Endothelial cell of umbilical vein (primary cell): ENCODE results near the gene CD58. TPM values are rescaled to one million over a fixed set of nuclear protein-coding genes. Genes with fewer than 3 reads are reported as not detected.

Source experiments
- BruUV-seq: library from RNA; stranded (reverse); fragments of 400-500 nt; replicated peaks from 2 replicates; lab custom pipeline; 2021; lab: Mats Ljungman, UMichigan
- CTCF ChIA-PET: fragments of 300-600, 350-600 bp; sonication (Branson Sonifier 250); formaldehyde crosslinking; loops from one replicate; lab custom pipeline; 2021; ENCODE audit warnings: antibody characterized with exemption, inconsistent platforms; lab: Charles Lee
- POLR2A ChIA-PET: fragments of 300-600, 350-600 bp; sonication (Branson Sonifier 250); formaldehyde crosslinking; loops from one replicate; lab custom pipeline; 2021; ENCODE audit warnings: antibody characterized with exemption, inconsistent platforms; lab: Charles Lee
- DNase-seq: peaks from one replicate; pipeline ENCODE4 v3.0.0-alpha.2; 2011; ENCODE audit warnings: low read depth, low spot score
- FAIRE-seq: peaks from 2 replicates; lab custom pipeline; 2011; peaks lifted over from hg19 to GRCh38; lab: Jason Lieb, UNC
- H2AFZ ChIP-seq: 2 replicates; pipeline ENCODE4 v1.6.0; 2012; ENCODE audit warnings: low read depth, low read length, control low read depth, inconsistent platforms
- H3K27ac ChIP-seq: 2 replicates; pipeline ENCODE4 v1.5.1; 2011; ENCODE audit warnings: low read depth, mild to moderate bottlenecking, control low read depth, low read length, moderate library complexity; ENCODE audit not compliant: insufficient read depth
- H3K27me3 ChIP-seq, 2 experiments: 2 replicates each; pipeline versions ENCODE4 v1.6.0 to v1.6.1; 2011; ENCODE audit warnings: low read length in 2 of 2, mixed read lengths in 1 of 2; ENCODE audit not compliant: control insufficient read depth in 2 of 2, insufficient read depth in 2 of 2
- H3K36me3 ChIP-seq, 2 experiments: 2 replicates in 1 of 2; 3 replicates in 1 of 2; pipeline ENCODE4 v1.5.1; 2011; ENCODE audit warnings: low read length in 2 of 2, mild to moderate bottlenecking in 1 of 2, moderate library complexity in 1 of 2; ENCODE audit not compliant: control insufficient read depth in 2 of 2, insufficient read depth in 2 of 2; ENCODE audit errors: extremely low read depth in 1 of 2
- H3K4me1 ChIP-seq: 3 replicates; pipeline ENCODE4 v1.5.1; 2011; ENCODE audit warnings: mild to moderate bottlenecking, low read length; ENCODE audit not compliant: control insufficient read depth, insufficient read depth; ENCODE audit errors: extremely low read depth
- H3K4me2 ChIP-seq: 2 replicates; pipeline ENCODE4 v1.6.1; 2011; ENCODE audit warnings: low read length, control low read depth, mixed read lengths; ENCODE audit not compliant: insufficient read depth
- H3K4me3 ChIP-seq, 3 experiments: fragments of 200-600 bp in 1 of 3; sonication (generic), shearing (Covaris generic) in 1 of 3; replicated peaks in 1 of 3; 2 replicates each; pipeline ENCODE4 v1.5.1; 2011 to 2016; ENCODE audit warnings: control low read depth in 3 of 3, low read length in 3 of 3, mild to moderate bottlenecking in 2 of 3, inconsistent platforms in 1 of 3, low read depth in 1 of 3, moderate library complexity in 1 of 3; ENCODE audit not compliant: insufficient read depth in 1 of 3
- H3K79me2 ChIP-seq: 2 replicates; pipeline ENCODE4 v1.6.0; 2012; ENCODE audit warnings: low read length, inconsistent platforms; ENCODE audit not compliant: control insufficient read depth, insufficient read depth
- H3K9ac ChIP-seq: replicated peaks from 2 replicates; pipeline ENCODE3; 2011; ENCODE audit warnings: low read length, control low read depth; ENCODE audit not compliant: insufficient read depth; ENCODE audit errors: extremely low read depth
- H3K9me1 ChIP-seq: replicated peaks from 3 replicates; pipeline ENCODE4 v1.6.0; 2011; ENCODE audit warnings: mild to moderate bottlenecking, low read length; ENCODE audit not compliant: control insufficient read depth, insufficient read depth; ENCODE audit errors: extremely low read depth
- H3K9me3 ChIP-seq: replicated peaks from 2 replicates; pipeline ENCODE4 v1.5.1; 2012; ENCODE audit warnings: low read length, inconsistent platforms; ENCODE audit not compliant: control insufficient read depth, insufficient read depth
- H4K20me1 ChIP-seq: replicated peaks from 2 replicates; pipeline ENCODE3; 2011; ENCODE audit warnings: mild to moderate bottlenecking, low read length; ENCODE audit not compliant: control insufficient read depth, insufficient read depth; ENCODE audit errors: extremely low read depth
- EZH2 ChIP-seq: IDR thresholded peaks from 2 replicates; pipeline ENCODE4 v1.6.1; 2012; ENCODE audit warnings: borderline replicate concordance, low read depth, mild to moderate bottlenecking, moderate library complexity, low read length, inconsistent platforms; ENCODE audit not compliant: severe bottlenecking
- FOS ChIP-seq: IDR thresholded peaks from 2 replicates; pipeline ENCODE4 v1.6.1; 2011; ENCODE audit warnings: mild to moderate bottlenecking, low read length, moderate library complexity, borderline replicate concordance; ENCODE audit not compliant: insufficient read depth
- GATA2 ChIP-seq: IDR thresholded peaks from 2 replicates; pipeline ENCODE4 v1.7.0; 2011; ENCODE audit warnings: low read depth, mild to moderate bottlenecking, moderate library complexity, mixed read lengths, low read length; ENCODE audit not compliant: insufficient read length, insufficient read depth
- JUN ChIP-seq: IDR thresholded peaks from 2 replicates; pipeline ENCODE4 v1.6.1; 2011; ENCODE audit warnings: borderline replicate concordance, low read depth; ENCODE audit not compliant: insufficient read length, insufficient read depth
- MYC ChIP-seq: IDR thresholded peaks from one replicate; pipeline ENCODE4 v1.6.1; 2011; ENCODE audit warnings: mild to moderate bottlenecking, low read depth, low read length
- POLR2A ChIP-seq: IDR thresholded peaks from 2 replicates; pipeline ENCODE4 v1.6.1; 2012; ENCODE audit warnings: low read depth, mild to moderate bottlenecking, control low read depth, low read length
- POLR2AphosphoS5 ChIP-seq: IDR thresholded peaks from 2 replicates; pipeline ENCODE4 v1.6.1; 2012; ENCODE audit warnings: low read depth, mild to moderate bottlenecking, control low read depth, low read length, moderate library complexity; ENCODE audit not compliant: insufficient read depth
- dilution Hi-C: fragments of 300-500 bp; cut with MboI; formaldehyde crosslinking; loops from one replicate; pipeline ENCODE4 v1.15.0; 2019; ENCODE audit warnings: low sequenced_read_pairs; ENCODE audit not compliant: extremely low pct_ligation_motif_present
- intact Hi-C: fragments of 100-400 bp; cut with micrococcal nuclease; formaldehyde crosslinking; loops from one replicate; pipeline ENCODE4 v1.10.0; 2022
- polyA plus RNA-seq, 4 experiments: library from polyadenylated mRNA; depleted of rRNA in 3 of 4; stranded (reverse) in 3 of 4; unstranded in 1 of 4; fragments of >200 nt; gene quantifications; 2 replicates each; pipeline versions ENCODE4 v1.2.1 to v1.2.3, GENCODE V29; 2011 to 2012; ENCODE audit warnings: missing spikeins in 1 of 4
- total RNA-seq: library from RNA; stranded (reverse); gene quantifications from 2 replicates; pipeline ENCODE4 v1.2.3, GENCODE V29; 2021
- TF ChIP-seq, protein P1 (sequence below), 2 donors: IDR thresholded peaks; 1 replicate in 1 of 2; 2 replicates in 1 of 2; pipeline ENCODE4 v1.5.1; 2011; ENCODE audit warnings: low read length in 2 of 2, mild to moderate bottlenecking in 2 of 2, moderate library complexity in 2 of 2, control low read depth in 1 of 2, inconsistent platforms in 1 of 2, low read depth in 1 of 2; ENCODE audit not compliant: insufficient read depth in 1 of 2; ENCODE audit errors: extremely low read depth in 1 of 2
- TF ChIP-seq, protein P2 (sequence below): IDR thresholded peaks from 2 replicates; pipeline ENCODE4 v1.6.1; 2011; ENCODE audit not compliant: insufficient read depth, insufficient read length

Gene CD58
- total and polyA plus RNA-seq, 2 donors (not counting 3 experiments of a cell fraction or from before 2014, with no cell fraction given), result 9.8 to 12.7 TPM

DNA sequence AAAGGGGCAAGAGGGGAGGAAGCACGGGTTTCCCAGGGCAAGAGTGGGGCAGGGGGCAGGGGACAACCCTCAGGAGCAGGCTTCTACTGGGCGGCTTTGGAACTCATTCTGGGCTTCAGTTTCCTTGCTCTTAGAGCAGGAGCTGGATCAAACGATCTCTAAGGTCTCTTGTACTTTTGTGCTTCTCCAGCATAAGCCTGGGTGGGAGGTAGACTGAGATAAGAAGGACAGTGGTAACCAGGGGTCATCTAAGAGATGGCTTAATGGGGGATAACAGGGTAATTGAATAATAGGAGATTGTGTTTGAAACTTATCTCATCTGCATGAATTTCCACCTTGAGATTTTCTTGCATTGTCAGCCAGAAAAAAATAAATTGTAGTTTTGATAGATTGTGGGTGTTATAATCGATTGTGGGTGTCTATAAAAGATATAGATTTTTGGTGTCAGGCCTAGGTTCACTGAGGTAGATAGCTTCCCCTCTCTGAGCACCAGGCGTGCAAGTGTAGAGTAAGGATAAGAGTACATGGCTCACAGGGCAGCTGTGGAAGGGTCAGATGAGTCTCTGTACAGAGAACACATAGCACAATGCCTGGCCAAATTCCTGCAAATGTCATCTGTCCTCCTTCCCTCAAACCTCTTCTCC, 68.0 kb downstream of the CD58 start:
- H3K27ac ChIP-seq, result no peak overlapping the region
- DNase-seq (no peak), FAIRE-seq (no peak)
- no peak for TF ChIP-seq POLR2AphosphoS5
- no peak overlapping the region for H3K4me2 ChIP-seq
- dilution Hi-C loops, result no loop called here
- H3K9ac ChIP-seq, result no peak overlapping the region
- H3K9me1 ChIP-seq, result no peaks in the 10 kb centered on the region
- H3K4me3 ChIP-seq, result no peak overlapping the region
- no peaks in the 10 kb centered on the region for H3K79me2 ChIP-seq
- no peaks in the 10 kb centered on the region for H4K20me1 ChIP-seq
- ChIA-PET POLR2A (no interaction called here), CTCF (interaction anchor here (0.9 to 11.4 kb wide), 3 partner anchors 17 to 362 kb away, joined by 3 to 479 read pairs (median 28); no protein-coding TSS in a partner anchor)
- H3K36me3 ChIP-seq, result no peaks in the 10 kb centered on the region
- H3K27me3 ChIP-seq, result no peaks in the 10 kb centered on the region
- no peak overlapping the region for H2AFZ ChIP-seq
- H3K4me1 ChIP-seq, result peaks cover 7% of the 10 kb centered on the region
- H3K9me3 ChIP-seq, result no peaks in the 10 kb centered on the region
- BruUV-seq, result no TSS peak
- intact Hi-C loops, result loop anchor here (10.0 kb wide), 1 partner anchor 62 kb away; no protein-coding TSS in a partner anchor

DNA sequence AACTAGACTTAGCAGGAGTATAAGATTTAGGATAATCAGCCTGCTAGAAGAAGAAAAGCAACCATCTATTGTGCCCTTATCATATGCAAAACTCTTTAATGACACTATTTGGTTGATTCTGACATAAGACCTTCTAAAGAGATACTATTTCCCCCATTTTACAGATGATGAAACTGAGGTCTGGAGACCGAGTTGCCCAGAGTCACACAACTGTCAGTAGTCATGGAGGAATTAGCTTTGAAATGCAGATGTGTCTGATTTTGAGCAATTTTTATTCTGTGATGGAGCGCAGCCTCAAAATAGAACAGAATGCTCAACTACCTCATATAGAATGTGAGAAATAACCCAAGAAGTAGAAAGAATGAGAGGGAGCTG, 69.0 kb downstream of the CD58 start:
- Histone ChIP-seq H3K9ac (no peak overlapping the region), H3K4me2 (no peak overlapping the region), H2AFZ (no peak overlapping the region), H3K9me3 (no peaks in the 10 kb centered on the region), H3K4me1 (peaks cover 6% of the 10 kb centered on the region), H3K4me3 (no peak overlapping the region), H3K9me1 (no peaks in the 10 kb centered on the region), H3K27ac (no peak overlapping the region), H4K20me1 (no peaks in the 10 kb centered on the region), H3K36me3 (no peaks in the 10 kb centered on the region), H3K79me2 (no peaks in the 10 kb centered on the region), H3K27me3 (no peaks in the 10 kb centered on the region)
- no peak for DNase-seq
- no peak for FAIRE-seq
- ChIA-PET CTCF (interaction anchor here (4.5 to 11.4 kb wide), 3 partner anchors 17 to 361 kb away, joined by 28 to 479 read pairs (median 93); no protein-coding TSS in a partner anchor), POLR2A (no interaction called here)
- intact Hi-C loops (loop anchor here (10.0 kb wide), 1 partner anchor 63 kb away; no protein-coding TSS in a partner anchor), dilution Hi-C loops (no loop called here)
- BruUV-seq, result no TSS peak
- TF ChIP-seq, protein P1, sequence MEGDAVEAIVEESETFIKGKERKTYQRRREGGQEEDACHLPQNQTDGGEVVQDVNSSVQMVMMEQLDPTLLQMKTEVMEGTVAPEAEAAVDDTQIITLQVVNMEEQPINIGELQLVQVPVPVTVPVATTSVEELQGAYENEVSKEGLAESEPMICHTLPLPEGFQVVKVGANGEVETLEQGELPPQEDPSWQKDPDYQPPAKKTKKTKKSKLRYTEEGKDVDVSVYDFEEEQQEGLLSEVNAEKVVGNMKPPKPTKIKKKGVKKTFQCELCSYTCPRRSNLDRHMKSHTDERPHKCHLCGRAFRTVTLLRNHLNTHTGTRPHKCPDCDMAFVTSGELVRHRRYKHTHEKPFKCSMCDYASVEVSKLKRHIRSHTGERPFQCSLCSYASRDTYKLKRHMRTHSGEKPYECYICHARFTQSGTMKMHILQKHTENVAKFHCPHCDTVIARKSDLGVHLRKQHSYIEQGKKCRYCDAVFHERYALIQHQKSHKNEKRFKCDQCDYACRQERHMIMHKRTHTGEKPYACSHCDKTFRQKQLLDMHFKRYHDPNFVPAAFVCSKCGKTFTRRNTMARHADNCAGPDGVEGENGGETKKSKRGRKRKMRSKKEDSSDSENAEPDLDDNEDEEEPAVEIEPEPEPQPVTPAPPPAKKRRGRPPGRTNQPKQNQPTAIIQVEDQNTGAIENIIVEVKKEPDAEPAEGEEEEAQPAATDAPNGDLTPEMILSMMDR (IDR thresholded peaks at IDR 0.05; ENCODE audit: extremely low read depth in 1 of 2, insufficient read depth in 1 of 2, low read depth in 1 of 2, low read length in 2 of 2), result no peak
- no peak for TF ChIP-seq POLR2AphosphoS5
- TF ChIP-seq FOS, result no peak
- no peak for TF ChIP-seq JUN
- TF ChIP-seq EZH2, result no peak
- TF ChIP-seq MYC, result no peak
- no peak for TF ChIP-seq POLR2A
- TF ChIP-seq, protein P2, sequence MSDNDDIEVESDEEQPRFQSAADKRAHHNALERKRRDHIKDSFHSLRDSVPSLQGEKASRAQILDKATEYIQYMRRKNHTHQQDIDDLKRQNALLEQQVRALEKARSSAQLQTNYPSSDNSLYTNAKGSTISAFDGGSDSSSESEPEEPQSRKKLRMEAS, result no peak
- TF ChIP-seq GATA2, result no peak
